ENCODE data around the gene ABHD15.

DNA sequence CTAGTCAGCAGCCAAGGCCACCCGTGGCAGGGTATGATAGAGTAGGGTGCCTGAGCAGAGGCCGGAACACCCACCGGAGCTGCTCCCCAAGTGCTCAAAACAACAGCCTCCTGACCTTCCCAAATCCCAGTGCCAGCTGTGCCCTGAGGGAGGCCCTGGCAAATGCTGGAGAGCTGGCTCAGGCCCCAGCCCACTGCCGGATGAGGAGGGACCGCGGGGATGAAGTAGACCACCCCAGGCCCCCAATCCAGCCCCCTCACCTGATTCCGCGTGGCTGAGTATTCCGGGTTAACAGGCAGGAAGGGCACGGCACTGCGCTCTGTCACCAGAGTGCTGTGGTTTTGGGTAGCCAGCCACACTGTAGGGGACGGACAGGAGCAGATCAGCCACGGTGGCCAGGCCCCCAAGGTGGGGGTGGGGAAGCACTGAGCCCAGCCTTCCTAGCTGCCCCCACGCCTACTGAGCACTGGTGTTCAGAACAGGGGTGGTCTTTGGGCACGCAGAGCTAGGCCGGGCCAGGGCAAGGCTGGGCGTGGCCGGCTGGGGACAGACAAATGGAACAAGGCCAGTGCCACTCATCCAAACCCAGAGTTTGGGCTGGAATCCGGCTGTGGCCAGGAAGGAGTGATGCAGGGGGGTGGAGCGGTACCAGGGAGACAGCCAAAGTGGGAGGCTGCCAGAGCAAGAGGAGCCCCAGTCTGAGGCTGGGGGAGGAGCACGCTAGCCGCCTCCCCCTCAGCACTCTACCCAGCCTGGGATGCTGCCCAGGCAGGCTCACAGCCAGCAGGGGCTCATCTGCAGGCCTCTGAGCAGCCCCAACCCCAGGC lies 10.8 kb upstream of the ABHD15 start:
- TF ChIP-seq CTCF (IDR thresholded peaks at IDR 0.05) (no peak), POLR2A (IDR thresholded peaks at IDR 0.05; ENCODE audit: low read depth) (no peak), POLR2AphosphoS5 (IDR thresholded peaks at IDR 0.05) (no peak), EP300 (IDR thresholded peaks at IDR 0.05) (no peak)
